GM19463 (cell line): ENCODE results near the gene ZFAND3.
"Not testable (repeated sequence)": the region's sequence is repeated elsewhere in the genome, so short reads cannot be mapped to it uniquely, and the experiment has no call there.

Experiments used
- ATAC-seq: cut with Tn5 transposase; IDR thresholded peaks from one replicate; pipeline ENCODE4 v1.9.1; 2021; ENCODE audit warnings: mild to moderate bottlenecking, moderate library complexity; ENCODE audit not compliant: unreplicated experiment

Gene ZFAND3

GRCh38 chr6:38033442-38033982, 214.0 kb downstream of the ZFAND3 start:
- no peak for ATAC-seq

- ATAC-seq: no peak
Observed at GRCh38 chr6:38034274-38034914, 214.9 kb downstream of the ZFAND3 start.

GRCh38 chr6:38035478-38035877, 216.0 kb downstream of the ZFAND3 start:
- no peak for ATAC-seq

GRCh38 chr6:38039502-38039901, 220.0 kb downstream of the ZFAND3 start:
- ATAC-seq: no peak

GRCh38 chr6:38040254-38040653, 220.7 kb downstream of the ZFAND3 start:
- no peak for ATAC-seq

GRCh38 chr6:38043259-38043753, 223.8 kb downstream of the ZFAND3 start:
- no peak for ATAC-seq

GRCh38 chr6:38045701-38046305, 226.3 kb downstream of the ZFAND3 start:
- ATAC-seq: no peak

- ATAC-seq: no peak
Observed at GRCh38 chr6:38047562-38047961, 228.0 kb downstream of the ZFAND3 start.

- ATAC-seq: not testable (repeated sequence)
Observed at GRCh38 chr6:38049861-38050397, 230.4 kb downstream of the ZFAND3 start.

GRCh38 chr6:38051819-38052434, 232.4 kb downstream of the ZFAND3 start:
- no peak for ATAC-seq

GRCh38 chr6:38054527-38055202, 235.1 kb downstream of the ZFAND3 start:
- no peak for ATAC-seq

- ATAC-seq: no peak
Observed at GRCh38 chr6:38055203-38055589, 235.7 kb downstream of the ZFAND3 start.

GRCh38 chr6:38056361-38056760, 236.8 kb downstream of the ZFAND3 start:
- no peak for ATAC-seq

GRCh38 chr6:38057994-38058393, 238.5 kb downstream of the ZFAND3 start:
- peak; percentile 74 for ATAC-seq

- ATAC-seq: no peak
Observed at GRCh38 chr6:38062066-38062465, 242.5 kb downstream of the ZFAND3 start.

GRCh38 chr6:38063973-38064372, 244.4 kb downstream of the ZFAND3 start:
- ATAC-seq: no peak

GRCh38 chr6:38064431-38064830, 244.9 kb downstream of the ZFAND3 start:
- ATAC-seq: no peak

- ATAC-seq: no peak
Observed at GRCh38 chr6:38065734-38066305, 246.3 kb downstream of the ZFAND3 start.

- no peak for ATAC-seq
Observed at GRCh38 chr6:38067263-38067980, 247.9 kb downstream of the ZFAND3 start.
